H1 (cell line): ENCODE data around the gene KLK8. TPM values are rescaled to one million over a fixed set of nuclear protein-coding genes. Genes with fewer than 3 reads are reported as not detected.

ENCODE experiments used
- CEBPB ChIP-seq: IDR thresholded peaks from 2 replicates; pipeline ENCODE4 v1.6.1; 2012; ENCODE audit warnings: low read depth, low read length
- KDM5A ChIP-seq: fragments of 200-600 bp; IDR thresholded peaks from 2 replicates; pipeline ENCODE4 v1.7.1; 2012; ENCODE audit warnings: mild to moderate bottlenecking, low read length, inconsistent platforms, mixed read lengths
- POLR2AphosphoS5 ChIP-seq: IDR thresholded peaks from 2 replicates; pipeline ENCODE4 v1.6.1; 2011; ENCODE audit warnings: low read depth, low read length
- POU5F1 ChIP-seq: IDR thresholded peaks from 2 replicates; pipeline ENCODE4 v1.6.1; 2011; ENCODE audit warnings: low read depth, mild to moderate bottlenecking, low read length, moderate library complexity
- TEAD4 ChIP-seq: IDR thresholded peaks from 2 replicates; pipeline ENCODE4 v1.6.1; 2012; ENCODE audit warnings: low read depth, low read length, inconsistent platforms, mixed read lengths
- polyA plus RNA-seq, 7 experiments: library from polyadenylated mRNA; depleted of rRNA in 3 of 7; stranded (reverse) in 5 of 7; unstranded in 2 of 7; fragments of >200 nt in 5 of 7; fragments of 200-250 nt in 2 of 7; gene quantifications; 1 replicate in 5 of 7; 2 replicates in 1 of 7; 4 replicates in 1 of 7; pipeline versions ENCODE4 v1.2.1 to v1.2.3, GENCODE V29; 2011 to 2013; ENCODE audit warnings: missing spikeins in 2 of 7, mixed read lengths in 2 of 7
- total RNA-seq: library from RNA; stranded (reverse); fragmentation: NEBNext Ultra II Directional; extraction: Animal tissue kit (Norgen Biotek cat#: 25700); gene quantifications from 2 replicates; pipeline ENCODE4 v1.2.1, GENCODE V29; 2021

The KLK8 gene
- total and polyA plus RNA-seq, 2 of the 8 experiments (the other 6 are each of a cell fraction or from before 2014, with no cell fraction given) = 2.9 to 3.6 TPM

DNA sequence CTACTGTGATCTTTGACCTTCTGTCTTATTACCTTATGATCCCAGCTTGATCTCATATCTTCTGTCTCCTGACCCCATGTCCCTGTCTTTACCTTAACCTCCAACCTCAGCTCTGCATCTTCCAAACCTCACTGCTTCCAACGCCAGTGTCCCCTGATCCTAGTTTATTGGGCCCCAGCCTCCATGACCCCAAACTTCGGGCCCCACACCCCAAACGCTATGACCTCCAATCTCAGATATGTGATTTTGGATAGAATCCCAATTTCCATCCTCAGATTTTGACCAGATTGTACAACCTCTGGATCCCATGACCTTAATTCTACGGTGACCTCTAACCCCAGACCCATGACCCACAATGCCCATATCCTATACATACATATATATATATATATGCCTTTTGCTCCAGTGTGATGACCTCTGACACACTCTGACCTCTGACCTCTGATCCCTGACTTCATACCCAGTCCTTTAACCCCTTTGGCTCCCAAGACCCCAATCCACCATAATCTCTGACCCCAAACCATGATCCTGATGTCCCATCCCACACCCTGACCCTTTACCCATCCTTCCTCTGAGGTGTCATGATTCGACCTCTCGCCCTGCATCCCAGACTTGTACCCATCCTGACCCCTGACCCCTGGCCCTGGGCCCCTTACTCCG lies 29.9 kb upstream of the KLK8 start (continued):
- TF ChIP-seq KDM5A (no peak), POU5F1 (no peak), TEAD4 (no peak), CEBPB (no peak), POLR2AphosphoS5 (no peak)
